NCI-H1092 (cell line): Measurements from ENCODE around the gene RHBDD1.

Source experiments
- DNase-seq: peaks from one replicate; lab custom pipeline; 2025; lab: John Stamatoyannopoulos, UW

RHBDD1 gene

DNA sequence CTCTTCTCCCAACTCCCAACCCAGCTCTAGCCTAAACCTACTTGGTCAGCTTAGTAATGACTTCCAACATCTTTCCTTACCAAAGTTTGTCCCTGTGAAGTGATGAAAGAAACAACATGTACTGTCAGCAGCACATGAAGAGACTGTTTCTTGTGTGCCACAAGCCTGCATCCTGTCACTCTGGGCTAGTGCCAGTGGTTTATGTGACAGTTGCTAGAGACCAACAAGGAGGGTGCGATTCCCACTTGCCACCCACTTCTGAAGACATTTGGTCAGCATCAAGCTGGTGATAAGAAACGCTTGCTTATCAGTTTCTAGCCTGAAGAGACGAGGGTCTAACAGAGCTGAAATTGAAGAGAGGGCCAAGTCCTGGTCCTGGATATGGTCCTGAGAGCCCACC lies 195.5 kb downstream of the RHBDD1 start:
- no peak for DNase-seq

DNA sequence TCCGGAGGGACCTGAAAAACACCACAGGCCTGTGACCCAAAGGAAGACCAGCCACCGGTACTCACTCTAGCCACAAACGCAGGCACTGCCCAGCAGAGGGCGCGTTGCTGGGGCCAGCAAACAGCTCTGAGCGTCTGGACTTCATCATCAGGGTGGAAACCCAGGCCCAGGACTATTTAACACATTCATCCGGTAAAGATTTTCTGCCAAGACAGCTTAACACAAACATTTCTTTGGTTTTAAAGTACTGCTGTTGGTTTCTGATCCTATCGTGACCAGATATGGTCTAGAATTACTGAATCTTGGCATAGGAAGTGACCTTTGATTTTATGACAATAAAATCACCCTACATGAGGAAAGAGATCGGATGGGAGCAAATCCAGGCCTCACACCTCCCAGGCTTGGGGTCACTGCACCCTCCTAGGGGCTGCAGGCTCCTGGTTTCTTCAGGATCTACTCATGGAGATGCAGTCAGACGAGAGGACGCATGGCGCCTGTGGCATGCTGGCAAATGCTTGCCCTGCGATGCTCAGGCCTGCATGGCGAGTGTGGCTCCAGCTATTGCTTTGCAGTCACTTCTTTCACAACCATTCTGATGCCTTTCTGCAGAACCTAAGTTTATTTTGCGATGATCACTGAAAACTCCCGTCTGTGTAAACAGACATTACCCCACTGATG lies 197.8 kb downstream of the RHBDD1 start:
- DNase-seq = no peak

DNA sequence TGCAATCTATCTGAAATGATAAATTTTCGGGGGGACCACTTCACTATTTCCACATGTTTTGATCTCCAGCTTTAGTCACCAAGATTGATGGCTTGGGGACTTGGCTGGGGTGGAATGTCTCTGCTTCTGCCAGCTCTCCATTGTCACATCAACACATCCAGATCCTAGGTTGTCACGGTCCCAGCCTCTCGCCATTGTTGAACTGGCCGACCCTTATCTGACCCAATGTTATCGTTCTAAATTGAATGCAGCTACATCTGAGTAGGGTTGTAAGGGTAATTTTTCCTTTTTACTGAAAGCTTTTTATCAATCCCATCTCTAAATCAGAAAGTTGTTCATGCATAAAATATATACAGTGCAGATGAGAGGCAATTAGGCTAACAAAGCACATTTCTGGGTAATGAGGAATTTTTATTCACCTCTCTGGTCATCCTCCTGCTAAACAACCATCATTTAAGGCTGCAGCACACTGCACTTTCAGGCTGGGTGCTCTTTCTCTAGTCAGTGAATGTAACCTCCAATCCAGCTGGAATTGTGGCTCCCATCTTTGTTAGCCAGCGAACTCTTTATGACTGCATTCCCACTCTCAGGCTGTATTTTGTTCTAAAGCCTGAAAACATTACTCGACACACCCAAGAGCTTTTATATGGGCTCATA lies 200.0 kb downstream of the RHBDD1 start:
- no peak for DNase-seq

DNA sequence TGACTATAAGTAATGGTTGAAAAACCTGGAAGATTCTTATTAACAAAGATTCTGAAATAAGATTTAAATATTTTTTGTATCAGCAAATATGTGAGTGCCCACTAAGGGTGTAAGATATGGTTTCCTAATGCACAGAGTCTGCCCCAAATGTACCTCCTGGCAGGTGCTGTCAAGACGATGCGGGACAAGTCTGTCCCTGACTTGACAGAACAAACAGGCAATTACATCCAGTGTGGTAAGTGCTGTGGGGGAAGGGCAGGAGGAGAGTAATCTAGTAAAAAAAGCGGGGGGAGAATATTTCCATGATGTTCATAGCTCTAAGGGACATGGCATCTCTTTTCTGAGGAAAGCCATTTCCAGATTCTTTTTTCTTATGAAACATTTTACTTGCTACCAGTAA lies 200.7 kb downstream of the RHBDD1 start:
- DNase-seq = no peak

DNA sequence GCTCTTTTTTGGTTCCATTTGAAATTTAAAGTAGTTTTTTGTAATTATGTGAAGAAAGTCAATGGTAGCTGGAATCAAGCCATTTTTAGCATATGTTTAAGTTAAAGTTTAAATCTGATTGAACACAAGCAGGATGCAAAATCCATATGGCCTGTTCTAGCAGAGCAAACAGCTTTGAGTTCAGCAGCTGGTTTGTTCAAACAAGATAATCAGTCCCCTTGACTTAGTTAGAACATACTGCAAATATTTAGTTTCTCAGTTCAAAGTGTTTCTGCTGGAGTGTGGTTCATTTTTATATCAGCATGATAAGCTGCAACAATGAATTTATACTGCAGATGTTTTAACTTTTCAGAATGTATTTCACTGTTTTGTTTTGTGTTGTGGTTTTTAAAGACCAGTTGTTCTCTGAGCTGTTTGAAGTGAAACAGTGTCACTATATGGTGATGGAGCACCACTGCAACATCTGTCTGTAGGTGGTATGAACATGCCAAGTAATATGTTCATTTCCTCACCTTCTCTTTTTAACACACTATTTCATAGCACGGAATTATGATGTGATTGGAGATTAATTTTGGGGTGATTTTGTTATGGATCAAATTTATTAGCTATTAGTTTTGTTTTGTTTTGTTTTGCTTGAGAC lies 202.8 kb downstream of the RHBDD1 start:
- no peak for DNase-seq

DNA sequence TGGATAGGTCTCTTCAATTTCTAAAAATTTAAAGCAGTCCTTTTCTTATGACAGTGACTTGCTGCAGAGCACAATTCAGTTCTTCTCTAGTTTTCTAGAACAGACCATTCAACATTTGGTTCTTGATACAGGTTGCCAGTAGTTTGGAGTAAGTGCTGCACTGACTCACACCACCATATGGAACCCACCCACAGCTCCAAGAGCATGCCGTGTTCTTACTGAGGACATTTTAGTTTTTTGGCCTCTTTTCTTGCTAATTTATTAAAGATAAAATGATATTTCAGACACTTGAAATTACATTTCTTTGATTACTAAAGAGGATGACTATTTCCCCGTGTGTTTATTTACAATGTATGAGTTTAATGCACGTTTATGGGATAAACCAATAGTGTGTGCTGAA lies 208.1 kb downstream of the RHBDD1 start:
- DNase-seq = no peak
